Neural progenitor cell (in vitro differentiated cells): Measurements from ENCODE around the gene TUBB4B. TPM values are rescaled to one million over a fixed set of nuclear protein-coding genes. Genes with fewer than 3 reads are reported as not detected.

Source experiments
- DNase-seq: peaks from one replicate; pipeline ENCODE4 v3.0.0-alpha.2; 2016; ENCODE audit warnings: low spot score
- H2AFZ ChIP-seq: fragments of 200-600 bp; sonication (generic); replicated peaks from 2 replicates; pipeline ENCODE4 v1.6.1; 2016; ENCODE audit warnings: antibody characterized with exemption
- H3F3A ChIP-seq: fragments of 200-600 bp; sonication (generic); 2 replicates; pipeline ENCODE4 v1.6.1; 2016; ENCODE audit warnings: antibody characterized with exemption, low read depth
- H3K27ac ChIP-seq: fragments of 200-600 bp; sonication (generic); 2 replicates; pipeline ENCODE4 v1.5.1; 2016; ENCODE audit warnings: mild to moderate bottlenecking
- H3K27me3 ChIP-seq: fragments of 200-600 bp; sonication (generic); 2 replicates; pipeline ENCODE4 v1.6.1; 2016; ENCODE audit warnings: mild to moderate bottlenecking, moderate library complexity
- H3K36me3 ChIP-seq: fragments of 200-600 bp; sonication (generic); 2 replicates; pipeline ENCODE4 v1.5.1; 2016
- H3K4me1 ChIP-seq: fragments of 200-600 bp; sonication (generic); 2 replicates; pipeline ENCODE4 v1.6.1; 2016; ENCODE audit warnings: mixed run types
- H3K4me2 ChIP-seq: fragments of 200-600 bp; sonication (generic); 2 replicates; pipeline ENCODE4 v1.6.1; 2016
- H3K4me3 ChIP-seq: fragments of 200-600 bp; sonication (generic); 2 replicates; pipeline ENCODE4 v1.5.1; 2016
- H3K79me2 ChIP-seq: fragments of 200-600 bp; sonication (generic); 2 replicates; pipeline ENCODE4 v1.6.1; 2016; ENCODE audit warnings: low read depth
- H3K9ac ChIP-seq: fragments of 200-600 bp; sonication (generic); 2 replicates; pipeline ENCODE4 v1.6.1; 2016
- H3K9me3 ChIP-seq: fragments of 200-600 bp; sonication (generic); 2 replicates; pipeline ENCODE4 v1.5.1; 2016; ENCODE audit warnings: low read depth
- H4K20me1 ChIP-seq: fragments of 200-600 bp; sonication (generic); 2 replicates; pipeline ENCODE4 v1.6.1; 2016; ENCODE audit warnings: low read depth
- H3K27ac Mint-ChIP-seq: 3 replicates; pipeline ENCODE4 v1.8.0; 2021; ENCODE audit warnings: mixed read lengths
- H3K27me3 Mint-ChIP-seq: 2 replicates; pipeline ENCODE4 v1.8.0; 2022; ENCODE audit warnings: low read depth, mild to moderate bottlenecking, inconsistent platforms, moderate library complexity, mixed read lengths; ENCODE audit not compliant: insufficient read depth
- H3K36me3 Mint-ChIP-seq: 3 replicates; pipeline ENCODE4 v1.8.0; 2021; ENCODE audit warnings: mixed read lengths
- H3K4me1 Mint-ChIP-seq: 3 replicates; pipeline ENCODE4 v1.8.0; 2021; ENCODE audit warnings: mixed read lengths
- H3K4me3 Mint-ChIP-seq: 3 replicates; pipeline ENCODE4 v1.8.0; 2021; ENCODE audit warnings: mild to moderate bottlenecking, moderate library complexity, mixed read lengths
- H3K9me3 Mint-ChIP-seq: 3 replicates; pipeline ENCODE4 v1.8.0; 2020; ENCODE audit warnings: mixed read lengths
- CTCF ChIP-seq: fragments of 200-600 bp; sonication (generic); IDR thresholded peaks from 2 replicates; pipeline ENCODE4 v1.5.1; 2017; ENCODE audit warnings: antibody characterized with exemption, mild to moderate bottlenecking
- EZH2 ChIP-seq: fragments of 200-600 bp; sonication (generic); IDR thresholded peaks from 2 replicates; pipeline ENCODE4 v1.6.1; 2017; ENCODE audit warnings: antibody characterized with exemption, mild to moderate bottlenecking, moderate library complexity
- EZH2phosphoT487 ChIP-seq: fragments of 200-600 bp; sonication (generic); IDR thresholded peaks from 2 replicates; pipeline ENCODE4 v1.6.1; 2017; ENCODE audit warnings: antibody characterized with exemption
- total RNA-seq: library from RNA; depleted of rRNA; stranded (reverse); fragments of >200 nt; gene quantifications from 2 replicates; pipeline ENCODE4 v1.2.3, GENCODE V29; 2015; ENCODE audit warnings: low replicate concordance

TUBB4B gene
- total RNA-seq, 1 donor from 2014 or later: 183 TPM

DNA sequence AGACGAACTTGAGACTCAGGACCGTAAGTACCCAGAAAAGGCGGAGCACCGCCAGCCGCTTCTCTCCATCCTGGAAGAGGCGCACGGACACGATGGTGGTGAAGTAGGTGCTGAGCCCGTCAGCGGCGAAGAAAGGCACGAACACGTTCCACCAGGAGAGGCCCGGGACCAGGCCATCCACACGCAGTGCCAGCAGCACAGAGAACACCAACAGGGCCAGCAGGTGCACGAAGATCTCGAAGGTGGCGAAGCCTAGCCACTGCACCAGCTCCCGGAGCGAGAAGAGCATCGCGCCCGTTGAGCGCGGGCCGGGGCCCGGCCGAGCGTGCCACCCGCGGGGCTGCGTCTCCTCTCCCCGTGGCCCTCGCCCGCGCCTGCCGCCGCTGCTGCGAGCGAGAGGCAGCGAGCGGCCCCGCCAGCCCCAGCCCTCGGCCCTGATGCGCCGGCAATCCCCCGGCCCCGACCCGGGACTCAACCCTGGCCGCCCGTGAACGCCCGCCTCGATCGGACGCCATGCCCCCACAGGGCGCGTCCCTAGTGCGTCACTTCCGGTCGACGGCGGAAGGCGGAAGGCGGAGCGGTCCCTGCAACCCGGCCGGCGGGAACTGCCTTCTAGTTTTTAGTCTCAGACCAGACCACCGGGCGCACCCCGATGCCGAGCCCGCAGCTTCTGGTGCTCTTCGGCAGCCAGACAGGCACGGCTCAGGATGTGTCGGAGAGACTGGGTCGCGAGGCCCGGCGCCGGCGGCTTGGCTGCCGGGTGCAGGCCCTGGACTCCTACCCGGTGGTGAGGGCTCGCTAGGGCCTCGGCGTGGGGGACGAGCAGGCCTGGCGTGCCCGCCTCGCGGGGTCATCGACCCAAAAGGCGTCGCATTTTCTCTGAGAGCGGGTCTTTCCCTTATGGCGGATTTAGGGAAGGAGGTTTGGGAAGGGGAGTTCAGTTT, 35.7 kb upstream of the TUBB4B start, which contains the start of the genes NDOR1 and TMEM203:
Gene NDOR1, plus strand, starts transcription at position 575 of the 944 bp plus-strand sequence. Its CDS starts 78 bp downstream, at position 653.
Gene TMEM203, minus strand, starts transcription at position 523 of the 944 bp plus-strand sequence. Its CDS starts 234 bp downstream, at position 289.
- peak within 1 kb of the TSS; percentile 97 for H3K4me3 Mint-ChIP-seq

GRCh38 chr9:137206602-137207001, 34.5 kb upstream of the TUBB4B start:
- Histone ChIP-seq H3K27me3 (no peaks in the 10 kb centered on the region), H3K4me1 (peaks cover 18% of the 10 kb centered on the region), H2AFZ (no peak overlapping the region), H3K4me3 (peak overlapping the region; percentile 100), H3K27ac (no peak overlapping the region), H3K4me2 (peak overlapping the region; percentile 97), H3K36me3 (no peaks in the 10 kb centered on the region), H3F3A (peaks cover 27% of the 10 kb centered on the region), H3K9me3 (no peaks in the 10 kb centered on the region), H3K79me2 (peaks cover 53% of the 10 kb centered on the region), H4K20me1 (peaks cover 20% of the 10 kb centered on the region), H3K9ac (peak overlapping the region; percentile 97)
- no peak for DNase-seq
- Mint-ChIP-seq H3K4me1 (peaks cover 29% of the 10 kb centered on the region), H3K9me3 (no peaks in the 10 kb centered on the region), H3K36me3 (peaks cover 12% of the 10 kb centered on the region), H3K27me3 (peaks cover 17% of the 10 kb centered on the region), H3K27ac (no peak overlapping the region), H3K4me3 (peak overlapping the region; percentile 97)
- TF ChIP-seq EZH2 (no peak), CTCF (no peak), EZH2phosphoT487 (no peak)

More for the DNA sequence above, 35.7 kb upstream of the TUBB4B start, which contains the start of the genes NDOR1 and TMEM203:
- Histone ChIP-seq H3F3A (peaks cover 34% of the 10 kb centered on the region), H3K36me3 (no peaks in the 10 kb centered on the region), H3K4me3 (peak within 1 kb of the TSS; percentile 100), H3K4me1 (peaks cover 20% of the 10 kb centered on the region), H3K79me2 (peaks cover 53% of the 10 kb centered on the region), H3K9ac (peak within 1 kb of the TSS; percentile 97), H4K20me1 (peaks cover 25% of the 10 kb centered on the region), H2AFZ (peak within 1 kb of the TSS; percentile 77), H3K27ac (peak within 1 kb of the TSS; percentile 24), H3K27me3 (no peaks in the 10 kb centered on the region), H3K9me3 (no peaks in the 10 kb centered on the region), H3K4me2 (peak within 1 kb of the TSS; percentile 97)
- Mint-ChIP-seq H3K9me3 (no peaks in the 10 kb centered on the region), H3K4me1 (peaks cover 31% of the 10 kb centered on the region), H3K27ac (no peak within 1 kb of the TSS), H3K27me3 (peaks cover 17% of the 10 kb centered on the region), H3K36me3 (peaks cover 11% of the 10 kb centered on the region)
- peak; percentile 97 for DNase-seq
- no peak for TF ChIP-seq EZH2phosphoT487

DNA sequence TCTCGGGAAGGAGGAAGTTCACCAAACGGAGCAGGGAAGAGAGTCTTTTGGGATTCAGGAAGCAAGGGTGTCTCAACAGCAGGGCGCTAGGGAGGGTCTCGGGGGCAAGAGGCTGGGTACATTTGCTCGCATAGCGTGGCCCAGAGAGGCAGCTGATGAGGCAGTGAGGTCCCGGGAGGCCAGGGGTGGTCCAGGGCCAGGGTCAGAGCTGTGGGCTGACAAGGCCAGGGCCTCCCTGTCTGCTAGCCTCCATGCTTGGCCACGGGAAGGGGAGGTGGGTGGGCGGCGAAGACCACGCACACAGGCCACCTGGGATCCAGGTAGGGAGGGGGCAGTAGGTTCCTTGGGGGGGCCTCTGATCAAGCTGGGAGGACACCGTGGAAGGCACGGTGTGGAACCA, 29.6 kb upstream of the TUBB4B start:
- Mint-ChIP-seq H3K4me1 (peaks cover 6% of the 10 kb centered on the region), H3K27ac (no peak overlapping the region), H3K36me3 (peaks cover 12% of the 10 kb centered on the region), H3K4me3 (no peak overlapping the region), H3K27me3 (peaks cover 5% of the 10 kb centered on the region), H3K9me3 (no peaks in the 10 kb centered on the region)
- Histone ChIP-seq H3K9me3 (no peaks in the 10 kb centered on the region), H2AFZ (no peak overlapping the region), H3K4me1 (peaks cover 3% of the 10 kb centered on the region), H3K27ac (no peak overlapping the region), H3K4me2 (no peak overlapping the region), H3K36me3 (no peaks in the 10 kb centered on the region), H3K79me2 (peaks cover 9% of the 10 kb centered on the region), H3K9ac (no peak overlapping the region), H3K4me3 (no peak overlapping the region), H3F3A (no peaks in the 10 kb centered on the region), H4K20me1 (no peaks in the 10 kb centered on the region), H3K27me3 (no peaks in the 10 kb centered on the region)
- TF ChIP-seq CTCF (no peak), EZH2phosphoT487 (no peak), EZH2 (no peak)
- no peak for DNase-seq
